COLO829 (cell line): Measurements from ENCODE around the gene CTAGE8.
"Not testable (repeated sequence)": the region's sequence is repeated elsewhere in the genome, so short reads cannot be mapped to it uniquely, and the experiment has no call there.

Source experiments
- DNase-seq: peaks from one replicate; pipeline ENCODE4 v3.0.0; 2012; ENCODE audit warnings: low spot score

The CTAGE8 gene

DNA sequence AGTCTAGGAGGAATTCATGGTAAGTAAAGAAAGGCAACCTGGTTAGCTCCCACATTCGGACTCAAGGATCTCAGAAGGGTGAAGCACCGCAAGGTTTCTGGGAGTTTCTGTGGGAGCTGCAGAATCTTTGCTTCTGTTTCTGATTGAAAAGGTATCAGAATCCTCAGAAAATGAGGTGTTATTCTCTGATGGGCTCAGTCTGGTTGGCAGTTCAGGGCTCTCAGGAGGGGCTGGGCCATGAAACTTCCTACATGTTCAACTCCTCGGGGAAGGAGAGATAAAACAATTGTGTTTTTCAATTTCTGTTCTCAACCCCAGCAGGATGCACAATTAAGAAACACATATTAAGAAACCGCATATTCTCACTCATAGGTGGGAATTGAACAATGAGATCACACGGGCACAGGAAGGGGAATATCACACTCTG is 13.6 kb downstream of the CTAGE8 start:
- DNase-seq, result no peak

DNA sequence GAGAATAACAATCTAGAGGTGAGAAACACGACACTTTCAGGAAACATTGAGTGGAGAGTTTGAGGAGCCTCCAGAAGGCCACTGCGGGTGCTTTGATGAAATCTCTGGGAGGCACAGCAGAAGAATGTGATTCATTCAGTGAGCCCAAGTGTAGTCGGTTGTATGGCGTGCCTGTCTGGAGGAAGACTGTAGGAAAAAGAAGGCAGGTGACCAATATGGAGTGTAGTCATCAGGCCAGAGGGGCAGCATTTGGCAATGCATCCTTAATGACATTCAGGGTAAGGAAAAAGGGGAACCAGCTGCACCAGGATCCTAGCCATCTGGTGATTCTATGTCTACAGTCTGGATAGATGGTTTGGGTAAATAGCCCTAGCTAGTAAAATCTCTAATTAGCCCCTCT is 16.8 kb downstream of the CTAGE8 start:
- DNase-seq, result not testable (repeated sequence)

DNA sequence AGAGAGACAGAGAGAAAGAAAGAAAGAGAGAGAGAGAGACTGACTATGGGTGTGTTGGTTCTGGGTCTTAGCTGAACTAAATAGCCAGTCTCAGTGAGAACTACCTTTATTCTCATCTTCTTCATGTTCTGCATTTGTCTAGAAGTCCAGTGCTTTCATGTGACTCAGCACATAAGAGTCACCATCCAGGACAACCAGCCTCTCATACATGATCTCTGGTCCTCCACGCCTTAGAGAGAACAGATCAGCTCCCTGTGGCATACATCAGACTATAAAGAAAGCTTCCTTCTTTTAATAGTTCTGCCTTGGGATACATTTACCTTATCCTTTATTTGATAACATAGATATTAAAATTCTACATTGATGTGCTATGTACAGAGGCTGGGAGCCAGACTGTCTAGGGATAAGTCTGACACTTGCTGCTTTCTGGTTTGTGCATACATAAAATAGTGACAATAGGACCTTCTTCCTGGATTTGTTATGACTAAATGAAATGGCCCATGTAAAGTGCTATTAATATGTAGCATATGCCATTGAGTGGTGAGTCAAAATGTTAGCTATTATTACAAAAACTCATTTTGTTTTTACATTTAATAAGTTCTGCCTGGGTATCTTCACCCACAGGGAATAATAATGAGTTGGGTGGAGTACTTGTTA is 21.3 kb downstream of the CTAGE8 start:
- DNase-seq, result not testable (repeated sequence)

- not testable (repeated sequence) for DNase-seq
Measured at GRCh38 chr7:144246967-144247366, 22.1 kb downstream of the CTAGE8 start.

DNA sequence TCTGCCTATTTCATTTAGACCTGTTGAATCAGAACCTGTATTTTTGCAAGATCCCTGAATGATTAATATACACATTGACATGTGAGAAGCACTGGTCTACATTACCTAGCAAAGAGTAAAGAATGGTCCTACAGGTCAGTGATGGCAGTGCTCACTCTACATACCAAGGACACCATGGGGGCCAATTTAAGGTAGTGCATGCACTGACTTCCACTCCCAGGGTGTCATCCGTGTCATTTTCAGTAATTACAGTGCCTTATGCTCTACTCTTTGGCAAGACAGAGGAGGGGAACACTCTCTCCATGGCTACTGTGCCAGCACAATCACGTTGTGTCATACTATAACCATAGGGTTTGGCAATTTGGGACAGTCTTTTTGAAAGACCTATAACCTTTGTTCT is 23.7 kb downstream of the CTAGE8 start:
- not testable (repeated sequence) for DNase-seq

GRCh38 chr7:144239365-144239764 is 29.7 kb downstream of the CTAGE8 start, which contains the start of gene OR2A42:
OR2A42 (minus strand) TSS chr7:144239605; CDS start chr7:144232843, 6,762 bp downstream.
- not testable (repeated sequence) for DNase-seq

DNA sequence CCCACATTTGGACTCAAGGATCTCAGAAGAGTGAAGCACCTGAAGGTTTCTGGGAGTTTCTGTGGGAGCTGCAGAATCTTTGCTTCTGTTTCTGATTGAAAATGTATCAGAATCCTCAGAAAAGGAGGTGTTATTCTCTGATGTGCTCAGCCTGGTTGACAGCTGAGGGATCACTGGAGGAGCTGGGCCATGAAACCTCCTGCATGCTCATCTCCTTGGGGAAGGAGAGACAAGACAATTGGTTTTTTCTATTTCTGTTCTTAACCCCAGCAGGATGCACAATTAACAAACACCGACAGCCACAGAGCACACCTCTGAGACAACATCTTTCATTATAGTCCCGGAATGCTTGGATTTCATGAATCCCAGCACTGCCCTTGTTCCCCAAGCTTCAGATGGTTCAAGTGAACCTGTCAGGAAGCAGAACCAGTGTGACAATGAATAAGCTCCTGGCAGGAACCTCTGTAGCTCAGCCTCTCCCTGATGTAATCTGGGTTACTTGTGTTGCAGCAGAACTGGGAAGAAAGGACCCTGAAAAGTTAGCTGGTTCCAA is 30.5 kb downstream of the CTAGE8 start:
- DNase-seq, result not testable (repeated sequence)

DNA sequence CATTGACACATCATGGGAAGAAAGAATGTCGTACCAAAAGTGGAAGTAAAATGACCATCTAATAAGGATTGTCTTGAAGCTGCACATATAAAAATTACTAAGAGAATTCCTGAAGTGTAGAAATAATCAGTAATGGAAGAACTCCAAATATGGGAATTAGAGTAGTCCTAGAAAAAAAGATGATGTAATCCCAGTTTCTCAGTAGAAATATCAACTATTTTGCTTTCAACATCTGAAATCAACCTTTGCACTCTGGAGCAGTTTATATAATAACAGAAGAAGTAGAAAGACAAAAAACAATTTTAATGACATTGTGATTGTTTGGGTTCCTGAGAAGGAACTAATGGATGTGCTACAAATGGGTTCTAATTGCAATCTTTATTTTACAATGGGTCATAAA is 36.0 kb downstream of the CTAGE8 start:
- not testable (repeated sequence) for DNase-seq

- DNase-seq, result not testable (repeated sequence)
Measured at GRCh38 chr7:144231027-144231426, 38.1 kb downstream of the CTAGE8 start.

DNA sequence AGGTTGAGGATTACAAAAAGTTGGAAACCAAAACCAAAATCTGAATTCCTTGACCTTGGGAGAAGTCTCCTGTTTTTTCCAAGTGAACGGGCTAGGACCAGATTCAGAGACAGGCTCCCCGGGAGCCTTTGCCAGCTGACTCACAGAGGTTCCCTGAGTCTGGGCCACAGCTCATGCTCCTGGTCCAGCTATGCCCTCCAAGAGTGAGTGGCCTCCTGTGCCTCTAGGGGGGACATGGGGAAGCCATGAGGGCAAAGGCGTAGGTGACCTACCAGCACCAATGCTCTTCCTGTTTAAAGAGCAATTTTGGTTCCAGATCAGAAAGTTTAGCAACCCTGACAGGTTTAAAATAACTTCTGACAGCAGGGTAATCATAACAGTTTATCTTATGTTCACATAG is 40.3 kb downstream of the CTAGE8 start:
- DNase-seq, result not testable (repeated sequence)

DNA sequence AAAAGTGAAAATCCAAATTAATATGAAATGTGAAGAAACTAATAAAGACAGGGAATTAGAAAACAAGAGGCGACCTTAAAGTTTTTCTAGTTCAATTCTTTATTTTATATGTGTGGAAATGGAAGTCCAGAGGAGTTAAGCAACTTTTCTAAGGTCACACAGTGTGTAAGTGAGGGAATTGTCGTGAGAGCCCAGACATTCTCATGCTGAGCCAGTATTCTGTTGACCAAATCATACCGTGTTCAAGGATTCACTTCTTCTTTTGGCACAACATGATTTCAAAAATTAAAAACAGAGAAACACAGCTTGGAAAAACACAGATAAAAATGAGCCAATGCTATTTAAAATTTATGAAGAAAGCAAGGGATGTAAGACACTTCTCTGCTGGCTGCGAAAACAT is 42.2 kb downstream of the CTAGE8 start:
- not testable (repeated sequence) for DNase-seq

DNA sequence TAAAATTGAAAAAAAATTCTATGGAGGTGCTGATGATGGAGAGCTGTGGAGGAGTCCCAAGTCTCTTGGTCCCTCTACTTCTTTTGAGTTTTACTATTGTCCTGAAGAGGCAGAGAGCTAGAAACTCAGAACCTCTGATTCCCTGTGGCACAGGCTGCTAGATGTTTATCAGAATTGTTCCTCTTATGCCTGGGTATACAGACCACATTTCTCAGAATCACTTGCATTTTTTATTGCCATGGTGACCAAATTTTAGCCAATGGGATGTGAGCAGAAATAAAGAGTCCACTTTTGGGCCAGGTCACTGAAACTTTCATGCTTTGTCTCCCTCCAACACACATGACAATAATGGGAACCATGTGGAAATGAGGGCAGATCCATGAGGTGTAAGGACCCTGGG is 45.4 kb downstream of the CTAGE8 start:
- DNase-seq, result not testable (repeated sequence)

DNA sequence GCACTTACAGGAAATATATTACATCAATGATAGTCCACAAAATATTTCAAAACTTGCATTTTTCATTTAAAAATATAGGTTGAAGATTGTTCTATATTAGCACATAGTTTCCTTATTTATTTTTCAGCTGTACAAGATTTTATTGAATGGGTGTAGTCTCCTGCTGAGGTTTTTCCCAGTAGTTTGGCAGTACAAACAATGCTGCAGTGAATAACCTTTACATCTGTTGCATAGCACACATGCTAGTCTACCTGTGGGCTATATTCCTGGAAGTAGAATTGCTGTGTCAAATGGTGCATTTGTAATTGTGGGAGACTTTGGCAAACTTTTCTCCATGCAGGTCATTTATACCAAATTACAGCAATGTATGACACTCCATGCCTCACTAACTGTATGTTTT is 48.6 kb downstream of the CTAGE8 start:
- DNase-seq, result not testable (repeated sequence)

DNA sequence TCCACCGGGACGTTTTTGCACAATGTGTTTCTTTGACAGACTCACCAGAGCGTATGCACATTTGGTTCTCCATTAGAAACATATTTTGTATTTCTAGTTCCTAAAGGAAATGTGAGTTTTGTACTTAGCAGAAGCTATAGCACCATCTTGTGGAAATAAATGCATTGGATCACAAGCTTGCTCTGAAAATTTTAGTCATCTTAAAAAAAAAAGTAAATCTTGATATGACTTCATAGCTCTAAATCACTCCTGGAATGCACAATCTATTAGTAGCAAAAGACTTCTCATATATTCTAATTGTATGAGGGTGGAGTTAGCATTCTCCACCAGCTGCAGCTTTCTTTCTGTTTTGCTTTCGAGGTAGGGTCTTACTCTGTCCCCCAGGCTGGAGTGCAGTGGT is 49.9 kb downstream of the CTAGE8 start:
- DNase-seq, result not testable (repeated sequence)

GRCh38 chr7:144218581-144218980 is 50.5 kb downstream of the CTAGE8 start:
- not testable (repeated sequence) for DNase-seq

GRCh38 chr7:144217200-144217599 is 51.9 kb downstream of the CTAGE8 start:
- not testable (repeated sequence) for DNase-seq
